Panc1 (cell line): ENCODE measurements around the gene KRI1. TPM values are rescaled to one million over a fixed set of nuclear protein-coding genes. Genes with fewer than 3 reads are reported as not detected.

Source experiments
- ATAC-seq: fragments of 200-7000 bp; cut with Tn5 transposase; 2 replicates; pipeline ENCODE4 v1.9.1; 2020; ENCODE audit warnings: mild to moderate bottlenecking, moderate library complexity
- BruUV-seq: library from RNA; stranded (reverse); fragments of 400-500 nt; replicated peaks from 2 replicates; lab custom pipeline; 2021; lab: Mats Ljungman, UMichigan
- CTCF ChIA-PET: fragments of 300-600 bp; sonication (Branson Sonifier 250); formaldehyde crosslinking; loops from one replicate; lab custom pipeline; 2022; ENCODE audit warnings: antibody characterized with exemption; lab: Charles Lee
- POLR2A ChIA-PET: fragments of 300-600 bp; sonication (Branson Sonifier 250); formaldehyde crosslinking; loops from one replicate; lab custom pipeline; 2022; ENCODE audit warnings: antibody characterized with exemption; lab: Charles Lee
- DNase-seq: peaks from one replicate; pipeline ENCODE4 v3.0.0-alpha.2; 2010; ENCODE audit warnings: low read depth, low spot score
- H3K27ac ChIP-seq: 2 replicates; pipeline ENCODE4 v1.5.1; 2011; ENCODE audit warnings: mild to moderate bottlenecking, low read length, inconsistent platforms
- H3K27me3 ChIP-seq: fragments of 200-500 bp; sonication (Bioruptor generic); 2 replicates; pipeline ENCODE4 v1.6.0; 2014; ENCODE audit warnings: low read length, inconsistent platforms; ENCODE audit not compliant: control insufficient read depth, insufficient read depth
- H3K36me3 ChIP-seq: fragments of 200-500 bp; sonication (Bioruptor generic); 2 replicates; pipeline ENCODE4 v1.5.1; 2014; ENCODE audit warnings: inconsistent platforms, mild to moderate bottlenecking, low read length, moderate library complexity; ENCODE audit not compliant: control insufficient read depth, insufficient read depth
- H3K4me1 ChIP-seq: 2 replicates; pipeline ENCODE4 v1.5.1; 2011; ENCODE audit warnings: inconsistent platforms, mild to moderate bottlenecking, low read length, moderate library complexity; ENCODE audit not compliant: control insufficient read depth, insufficient read depth
- H3K4me3 ChIP-seq, 2 experiments: 2 replicates each; pipeline ENCODE4 v1.5.1; 2011 to 2012; ENCODE audit warnings: low read depth in 2 of 2, low read length in 2 of 2, mild to moderate bottlenecking in 2 of 2, inconsistent platforms in 1 of 2, moderate library complexity in 1 of 2
- H3K9me3 ChIP-seq: fragments of 200-500 bp; sonication (Bioruptor generic); 2 replicates; pipeline ENCODE4 v1.5.1; 2014; ENCODE audit warnings: low read depth, mild to moderate bottlenecking, inconsistent platforms, low read length, moderate library complexity; ENCODE audit not compliant: control insufficient read depth, insufficient read depth
- CTCF ChIP-seq: fragments of 450-650 bp; IDR thresholded peaks from 2 replicates; pipeline ENCODE4 v1.5.1; 2017; ENCODE audit warnings: mild to moderate bottlenecking
- POLR2AphosphoS5 ChIP-seq: IDR thresholded peaks from 2 replicates; pipeline ENCODE4 v1.6.1; 2012; ENCODE audit warnings: mild to moderate bottlenecking, low read depth, low read length, moderate library complexity
- REST ChIP-seq, 2 experiments: IDR thresholded peaks; 2 replicates each; pipeline ENCODE4 v1.6.1; 2011 to 2012; ENCODE audit warnings: low read depth in 2 of 2, control low read depth in 1 of 2, low read length in 1 of 2, mild to moderate bottlenecking in 1 of 2, moderate library complexity in 1 of 2; ENCODE audit not compliant: insufficient read depth in 1 of 2
- SIN3A ChIP-seq: IDR thresholded peaks from 2 replicates; pipeline ENCODE4 v1.6.1; 2012; ENCODE audit warnings: low read depth, mild to moderate bottlenecking, low read length, moderate library complexity, borderline replicate concordance; ENCODE audit not compliant: insufficient read depth
- TCF7L2 ChIP-seq: IDR thresholded peaks from 2 replicates; pipeline ENCODE4 v1.6.1; 2011; ENCODE audit warnings: mild to moderate bottlenecking, low read depth, low read length, inconsistent platforms
- in situ Hi-C: cut with HindIII; loops from 2 replicates; pipeline ENCODE4 v1.10.0; 2016; ENCODE audit warnings: low sequenced_read_pairs, low pct_unique_long_range_greater_than_20kb
- intact Hi-C: fragments of 100-400 bp; cut with micrococcal nuclease; formaldehyde crosslinking; loops from one replicate; pipeline ENCODE4 v1.10.0; 2022; ENCODE audit not compliant: unreplicated experiment
- total RNA-seq: library from RNA; stranded (reverse); gene quantifications from one replicate; pipeline ENCODE4 v1.2.1, GENCODE V29; 2021; ENCODE audit not compliant: unreplicated experiment

The KRI1 gene
- total RNA-seq, 1 experiment from 2014 or later = 34.5 TPM

GRCh38 chr19:10566658-10567410 lies 1.0 kb upstream of the KRI1 start:
- 0 out of 2 replicates have a peak overlapping the region, but pooled peaks have one; percentile 51 for H3K27ac ChIP-seq
- in situ Hi-C loops = no loop called here
- intact Hi-C loops = loop anchor here (5.0 kb wide), 1 partner anchor 130 kb away; no protein-coding TSS in a partner anchor
- BruUV-seq = no TSS peak
- no peak for TF ChIP-seq TCF7L2
- no peak for TF ChIP-seq CTCF
- TF ChIP-seq SIN3A = no peak
- TF ChIP-seq POLR2AphosphoS5 = no peak
- no peak for TF ChIP-seq REST (IDR thresholded peaks at IDR 0.05; ENCODE audit: insufficient read depth in 1 of 2, low read depth in 2 of 2, low read length in 1 of 2)
- ChIA-PET POLR2A (interaction anchor here (0.5 kb wide), 1 partner anchor 1733 kb away, joined by 3 read pairs; no protein-coding TSS in a partner anchor), CTCF (interaction anchor here (0.5 to 0.6 kb wide), 2 partner anchors 28 to 79 kb away, joined by 3 read pairs; no protein-coding TSS in a partner anchor)
- H3K4me1 ChIP-seq = peaks cover 23% of the 10 kb centered on the region
- no peaks in the 10 kb centered on the region; the same call in 1 of the 2 replicates for H3K36me3 ChIP-seq
- H3K4me3 ChIP-seq = peak overlapping the region; percentile 68 to 69; a peak in 3 of 4 replicates
- no peaks in the 10 kb centered on the region for H3K27me3 ChIP-seq
- no peak for DNase-seq
- ATAC-seq = no peak
- no peaks in the 10 kb centered on the region for H3K9me3 ChIP-seq

- intact Hi-C loops (loop anchor here (5.0 kb wide), 1 partner anchor 131 kb away; no protein-coding TSS in a partner anchor), in situ Hi-C loops (no loop called here)
- no peaks in the 10 kb centered on the region for H3K27me3 ChIP-seq
- H3K4me3 ChIP-seq = peak overlapping the region; percentile 68 to 69
- BruUV-seq = no TSS peak
- POLR2A ChIA-PET = interaction anchor here (0.5 kb wide), 1 partner anchor 1732 kb away, joined by 3 read pairs; no protein-coding TSS in a partner anchor
- no peak for DNase-seq
- ATAC-seq = no peak
- 0 out of 2 replicates have a peak overlapping the region, but pooled peaks have one; percentile 51 for H3K27ac ChIP-seq
- no peaks in the 10 kb centered on the region; the same call in 1 of the 2 replicates for H3K36me3 ChIP-seq
- TF ChIP-seq POLR2AphosphoS5 = no peak
- CTCF ChIA-PET = no interaction called here
- H3K4me1 ChIP-seq = peaks cover 23% of the 10 kb centered on the region
- no peaks in the 10 kb centered on the region for H3K9me3 ChIP-seq
Measured at GRCh38 chr19:10566408-10566657, 523 bp upstream of the KRI1 start.
